GM19467 (cell line): ENCODE data around the gene UNC119B.
"Not testable (repeated sequence)": the region's sequence is repeated elsewhere in the genome, so short reads cannot be mapped to it uniquely, and the experiment has no call there.

Experiments
- ATAC-seq: cut with Tn5 transposase; IDR thresholded peaks from one replicate; pipeline ENCODE4 v1.9.1; 2021; ENCODE audit warnings: mild to moderate bottlenecking, moderate library complexity; ENCODE audit not compliant: unreplicated experiment

UNC119B gene

GRCh38 chr12:120718055-120718454, 7.8 kb downstream of the UNC119B start:
- ATAC-seq, result no peak

- ATAC-seq, result peak; percentile 52
These were observed 8.8 kb downstream of the UNC119B start for GRCh38 chr12:120719072-120719471.

GRCh38 chr12:120719496-120720233, 9.4 kb downstream of the UNC119B start:
- no peak for ATAC-seq

GRCh38 chr12:120720234-120720986, 10.2 kb downstream of the UNC119B start:
- no peak for ATAC-seq

- no peak for ATAC-seq
These were observed 10.9 kb downstream of the UNC119B start for GRCh38 chr12:120720987-120721801.

GRCh38 chr12:120721866-120722265, 11.6 kb downstream of the UNC119B start:
- ATAC-seq, result no peak

GRCh38 chr12:120722784-120723183, 12.5 kb downstream of the UNC119B start:
- ATAC-seq, result no peak

GRCh38 chr12:120724720-120725119, 14.5 kb downstream of the UNC119B start:
- no peak for ATAC-seq

- ATAC-seq, result no peak
These were observed 14.9 kb downstream of the UNC119B start for GRCh38 chr12:120725151-120725658.

- peak; percentile 88 for ATAC-seq
These were observed 15.6 kb downstream of the UNC119B start, which contains the start of gene ACADS for GRCh38 chr12:120725659-120726509. Gene ACADS (plus strand): TSS chr12:120725826. CDS start chr12:120725886, 60 bp downstream.

GRCh38 chr12:120726510-120726793, 16.2 kb downstream of the UNC119B start:
- no peak for ATAC-seq

GRCh38 chr12:120726961-120727360, 16.7 kb downstream of the UNC119B start:
- ATAC-seq, result no peak

GRCh38 chr12:120732198-120732597, 21.9 kb downstream of the UNC119B start:
- ATAC-seq, result not testable (repeated sequence)

GRCh38 chr12:120733574-120733973, 23.3 kb downstream of the UNC119B start:
- ATAC-seq, result no peak

GRCh38 chr12:120734210-120734609, 24.0 kb downstream of the UNC119B start:
- no peak for ATAC-seq

- ATAC-seq, result no peak
These were observed 24.9 kb downstream of the UNC119B start for GRCh38 chr12:120735181-120735580.

GRCh38 chr12:120736404-120737331, 26.4 kb downstream of the UNC119B start:
- no peak for ATAC-seq

GRCh38 chr12:120737557-120738251, 27.4 kb downstream of the UNC119B start:
- no peak for ATAC-seq
